Smooth muscle cell of the pulmonary artery (primary cell): ENCODE results near the gene RPL10L. TPM values are rescaled to one million over a fixed set of nuclear protein-coding genes. Genes with fewer than 3 reads are reported as not detected.

Source experiments
- total RNA-seq: library from RNA; depleted of rRNA; stranded (reverse); fragments of >200 nt; gene quantifications from 2 replicates; pipeline ENCODE4 v1.2.3, GENCODE V29; 2014

RPL10L gene
- not detected in 2 replicates for total RNA-seq

DNA sequence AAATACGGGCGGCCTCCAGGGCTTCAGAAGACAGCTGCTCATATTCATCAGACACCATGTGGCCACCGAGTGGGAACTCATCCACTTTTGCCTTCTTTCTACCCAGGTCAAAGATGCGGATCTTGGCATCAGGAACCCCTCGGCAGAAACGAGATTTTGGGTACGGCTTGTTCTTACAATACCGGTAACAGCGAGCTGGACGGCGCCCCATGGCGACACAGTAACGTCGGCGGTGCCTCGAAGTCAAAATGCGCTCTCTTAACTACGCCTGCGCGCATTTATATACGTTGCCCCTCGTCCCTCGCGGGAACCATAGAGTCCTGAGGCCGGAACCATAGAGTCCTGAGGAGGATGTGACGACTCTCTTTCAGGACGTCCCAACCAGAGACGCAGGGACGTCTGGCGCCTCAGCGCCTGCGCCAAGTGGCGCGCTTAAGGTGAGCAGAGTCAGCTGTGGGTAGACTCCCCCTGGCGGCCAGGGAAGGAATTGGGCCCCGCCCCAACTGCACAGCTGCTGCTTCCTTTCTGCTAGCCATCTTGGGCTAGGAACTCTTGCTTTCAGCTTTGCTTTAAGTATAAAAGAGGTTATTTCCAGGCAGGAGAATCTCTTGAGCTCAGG, at the start of gene RPL10L:
TSS of gene RPL10L (minus strand) at position 256 of the 619 bp plus-strand sequence. CDS start at position 211, 45 bp downstream.

